ENCODE data around the gene INO80. TPM values are rescaled to one million over a fixed set of nuclear protein-coding genes. Genes with fewer than 3 reads are reported as not detected.
A peak's percentile ranks its signal among the peaks of the same experiment; 100 is the strongest.

Gene INO80, protein sequence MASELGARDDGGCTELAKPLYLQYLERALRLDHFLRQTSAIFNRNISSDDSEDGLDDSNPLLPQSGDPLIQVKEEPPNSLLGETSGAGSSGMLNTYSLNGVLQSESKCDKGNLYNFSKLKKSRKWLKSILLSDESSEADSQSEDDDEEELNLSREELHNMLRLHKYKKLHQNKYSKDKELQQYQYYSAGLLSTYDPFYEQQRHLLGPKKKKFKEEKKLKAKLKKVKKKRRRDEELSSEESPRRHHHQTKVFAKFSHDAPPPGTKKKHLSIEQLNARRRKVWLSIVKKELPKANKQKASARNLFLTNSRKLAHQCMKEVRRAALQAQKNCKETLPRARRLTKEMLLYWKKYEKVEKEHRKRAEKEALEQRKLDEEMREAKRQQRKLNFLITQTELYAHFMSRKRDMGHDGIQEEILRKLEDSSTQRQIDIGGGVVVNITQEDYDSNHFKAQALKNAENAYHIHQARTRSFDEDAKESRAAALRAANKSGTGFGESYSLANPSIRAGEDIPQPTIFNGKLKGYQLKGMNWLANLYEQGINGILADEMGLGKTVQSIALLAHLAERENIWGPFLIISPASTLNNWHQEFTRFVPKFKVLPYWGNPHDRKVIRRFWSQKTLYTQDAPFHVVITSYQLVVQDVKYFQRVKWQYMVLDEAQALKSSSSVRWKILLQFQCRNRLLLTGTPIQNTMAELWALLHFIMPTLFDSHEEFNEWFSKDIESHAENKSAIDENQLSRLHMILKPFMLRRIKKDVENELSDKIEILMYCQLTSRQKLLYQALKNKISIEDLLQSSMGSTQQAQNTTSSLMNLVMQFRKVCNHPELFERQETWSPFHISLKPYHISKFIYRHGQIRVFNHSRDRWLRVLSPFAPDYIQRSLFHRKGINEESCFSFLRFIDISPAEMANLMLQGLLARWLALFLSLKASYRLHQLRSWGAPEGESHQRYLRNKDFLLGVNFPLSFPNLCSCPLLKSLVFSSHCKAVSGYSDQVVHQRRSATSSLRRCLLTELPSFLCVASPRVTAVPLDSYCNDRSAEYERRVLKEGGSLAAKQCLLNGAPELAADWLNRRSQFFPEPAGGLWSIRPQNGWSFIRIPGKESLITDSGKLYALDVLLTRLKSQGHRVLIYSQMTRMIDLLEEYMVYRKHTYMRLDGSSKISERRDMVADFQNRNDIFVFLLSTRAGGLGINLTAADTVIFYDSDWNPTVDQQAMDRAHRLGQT (N-terminal part only)
- total RNA-seq, result 10 to 100 TPM; 27.2 to 64.4 TPM

DNA sequence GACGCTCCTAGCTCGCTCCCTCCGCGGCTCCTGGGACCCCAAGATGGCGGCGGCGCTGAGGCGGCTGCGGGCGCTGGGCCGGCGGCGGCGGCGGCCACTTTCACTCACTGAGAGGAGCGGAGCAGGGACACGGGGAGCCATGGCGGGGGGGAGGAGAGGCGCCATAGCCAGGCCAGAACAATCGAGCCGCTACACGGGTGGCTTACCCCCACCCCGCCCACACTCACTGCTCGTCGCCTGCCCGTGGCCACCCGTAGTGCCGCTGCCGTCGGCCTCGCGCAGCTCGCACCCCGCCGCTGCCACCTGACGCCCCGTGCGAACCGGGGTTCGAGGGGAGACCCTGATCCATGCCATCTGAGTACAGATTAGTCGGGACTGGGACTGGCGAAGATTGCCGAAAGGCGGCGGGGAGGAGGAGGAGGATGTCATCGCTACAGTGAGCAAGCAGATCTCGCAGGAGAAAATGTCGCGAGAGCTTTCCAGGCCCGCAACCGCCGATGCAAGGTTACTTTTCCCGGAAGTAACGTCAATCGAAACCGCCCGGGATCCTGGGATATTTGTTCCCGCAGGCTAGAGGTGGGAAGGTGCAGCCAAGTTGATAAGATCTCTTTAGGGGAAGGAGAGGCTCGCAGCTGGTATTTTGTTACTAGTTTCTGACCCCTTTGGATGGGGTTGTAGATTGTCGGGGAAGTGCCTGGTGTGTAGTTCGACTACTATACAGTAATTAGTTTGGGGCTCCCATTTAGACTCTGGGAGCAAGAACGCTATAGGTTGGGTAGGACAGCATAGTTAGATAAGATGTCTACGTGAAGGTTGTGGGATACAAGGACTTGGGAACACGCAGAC is at the start of gene INO80:
INO80 (minus strand) TSS at position 165 of the 846 bp plus-strand sequence. CDS start 19,970 bp downstream, outside the sequence.
- TF ChIP-seq, protein P1, sequence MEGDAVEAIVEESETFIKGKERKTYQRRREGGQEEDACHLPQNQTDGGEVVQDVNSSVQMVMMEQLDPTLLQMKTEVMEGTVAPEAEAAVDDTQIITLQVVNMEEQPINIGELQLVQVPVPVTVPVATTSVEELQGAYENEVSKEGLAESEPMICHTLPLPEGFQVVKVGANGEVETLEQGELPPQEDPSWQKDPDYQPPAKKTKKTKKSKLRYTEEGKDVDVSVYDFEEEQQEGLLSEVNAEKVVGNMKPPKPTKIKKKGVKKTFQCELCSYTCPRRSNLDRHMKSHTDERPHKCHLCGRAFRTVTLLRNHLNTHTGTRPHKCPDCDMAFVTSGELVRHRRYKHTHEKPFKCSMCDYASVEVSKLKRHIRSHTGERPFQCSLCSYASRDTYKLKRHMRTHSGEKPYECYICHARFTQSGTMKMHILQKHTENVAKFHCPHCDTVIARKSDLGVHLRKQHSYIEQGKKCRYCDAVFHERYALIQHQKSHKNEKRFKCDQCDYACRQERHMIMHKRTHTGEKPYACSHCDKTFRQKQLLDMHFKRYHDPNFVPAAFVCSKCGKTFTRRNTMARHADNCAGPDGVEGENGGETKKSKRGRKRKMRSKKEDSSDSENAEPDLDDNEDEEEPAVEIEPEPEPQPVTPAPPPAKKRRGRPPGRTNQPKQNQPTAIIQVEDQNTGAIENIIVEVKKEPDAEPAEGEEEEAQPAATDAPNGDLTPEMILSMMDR (IDR thresholded peaks at IDR 0.05), result no peak
- peak within 1 kb of the TSS; percentile 92 to 99 for H3K27ac ChIP-seq
- peaks cover 8 to 32% of the 10 kb centered on the region in 2 donors for H3K4me1 ChIP-seq (ENCODE audit: control insufficient read depth in 1 of 2, low read depth in 2 of 2)
- peak; percentile 93 for DNase-seq (ENCODE audit: low spot score)
- no peaks in the 10 kb centered on the region for H3K36me3 ChIP-seq
- H3K9me3 ChIP-seq, result no peaks in the 10 kb centered on the region
- peak; percentile 98 for ATAC-seq (ENCODE audit: insufficient number of reproducible peaks, low FRiP score, low read depth)
- peak within 1 kb of the TSS; percentile 80 for H3K4me3 ChIP-seq
- H3K27me3 ChIP-seq (replicated peaks; ENCODE audit: insufficient read depth), result no peaks in the 10 kb centered on the region

DNA sequence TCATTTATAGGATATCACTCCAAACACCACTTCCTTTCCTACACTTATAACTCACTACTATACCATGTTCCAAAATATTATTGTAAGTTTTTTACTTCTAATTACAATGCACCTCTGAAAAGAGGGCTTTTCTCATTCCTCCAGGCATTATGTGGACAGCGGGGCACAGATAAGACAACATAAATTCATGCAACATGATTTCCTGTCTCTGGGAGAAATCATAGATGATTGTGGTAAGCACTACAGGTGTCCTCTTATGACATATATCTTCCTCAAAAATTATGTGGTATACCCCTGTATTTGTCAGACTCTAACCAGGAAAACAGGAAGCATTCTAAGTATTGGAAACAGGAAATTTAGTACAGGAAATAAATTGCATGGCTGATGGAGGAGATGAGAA is 45.7 kb upstream of the INO80 start:
- ATAC-seq (ENCODE audit: insufficient number of reproducible peaks, low FRiP score, low read depth), result no peak
- TF ChIP-seq, protein P1 (IDR thresholded peaks at IDR 0.05), result no peak
- no peak for DNase-seq (ENCODE audit: low spot score)

DNA sequence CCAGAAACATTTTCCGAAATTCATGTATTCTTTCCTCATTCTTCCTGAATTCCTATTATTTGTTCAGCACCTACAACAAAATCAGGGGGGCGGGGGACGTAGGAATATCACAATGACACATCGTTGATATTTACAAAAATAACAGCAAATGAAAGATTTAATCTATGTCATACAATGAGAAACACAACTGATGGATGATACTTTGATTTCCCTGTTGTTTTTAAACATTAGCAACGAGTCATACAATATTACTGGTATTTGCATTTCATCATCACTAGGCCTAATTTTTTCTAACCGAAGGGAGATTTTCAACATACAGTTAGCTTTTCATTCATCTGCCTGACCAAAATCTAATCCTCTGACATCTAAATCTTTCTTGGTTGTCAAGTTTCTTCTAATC is 45.3 kb upstream of the INO80 start:
- H3K4me1 ChIP-seq (ENCODE audit: control insufficient read depth in 1 of 2, low read depth in 2 of 2), result no peaks in the 10 kb centered on the region
- H3K9me3 ChIP-seq, result no peaks in the 10 kb centered on the region
- ATAC-seq (ENCODE audit: insufficient number of reproducible peaks, low FRiP score, low read depth) (no peak), DNase-seq (ENCODE audit: low spot score) (no peak)
- no peaks in the 10 kb centered on the region for H3K27me3 ChIP-seq (replicated peaks; ENCODE audit: insufficient read depth)
- TF ChIP-seq, protein P1 (IDR thresholded peaks at IDR 0.05), result no peak
- no peak overlapping the region for H3K4me3 ChIP-seq
- no peaks in the 10 kb centered on the region for H3K36me3 ChIP-seq
- H3K27ac ChIP-seq, result no peak overlapping the region

More for the DNA sequence above, 45.7 kb upstream of the INO80 start:
- no peaks in the 10 kb centered on the region for H3K9me3 ChIP-seq
- no peaks in the 10 kb centered on the region for H3K36me3 ChIP-seq
- H3K4me3 ChIP-seq, result no peak overlapping the region
- H3K27me3 ChIP-seq (replicated peaks; ENCODE audit: insufficient read depth), result no peaks in the 10 kb centered on the region
- no peak overlapping the region for H3K27ac ChIP-seq
- no peaks in the 10 kb centered on the region for H3K4me1 ChIP-seq (ENCODE audit: control insufficient read depth in 1 of 2, low read depth in 2 of 2)

DNA sequence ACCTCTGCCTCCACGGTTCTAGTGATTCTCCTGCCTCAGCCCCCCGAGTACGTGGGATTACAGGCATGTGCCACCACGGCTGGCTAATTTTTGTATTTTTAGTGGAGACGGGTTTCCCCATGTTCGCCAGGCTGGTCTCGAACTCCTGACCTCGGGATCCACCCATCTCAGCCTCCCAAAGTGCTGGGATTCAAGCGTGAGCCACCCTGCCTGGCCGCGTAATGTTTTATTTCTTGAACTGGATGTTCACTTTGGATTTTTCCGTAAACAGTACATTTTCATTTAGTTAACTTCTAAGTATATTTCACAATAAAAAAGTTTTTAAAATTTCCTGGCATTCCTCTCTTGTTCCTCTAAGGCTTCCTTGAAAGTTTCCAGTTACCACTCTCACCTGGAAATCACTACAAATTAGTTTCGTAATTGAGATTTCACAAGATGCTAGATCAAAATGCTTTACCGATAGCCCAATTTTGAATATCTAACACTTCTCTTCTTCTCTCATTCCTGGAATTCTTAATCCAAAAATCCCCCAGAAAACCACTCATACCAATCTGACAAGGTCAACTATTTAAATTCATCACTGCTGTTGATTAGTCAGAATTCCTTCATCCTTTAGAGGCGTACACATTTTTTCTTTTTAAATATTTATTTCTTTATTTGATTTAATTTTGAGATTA is 44.7 kb upstream of the INO80 start:
- Histone ChIP-seq H3K9me3 (no peaks in the 10 kb centered on the region), H3K4me3 (no peak overlapping the region), H3K36me3 (no peaks in the 10 kb centered on the region), H3K27me3 (replicated peaks; ENCODE audit: insufficient read depth) (no peaks in the 10 kb centered on the region), H3K4me1 (ENCODE audit: control insufficient read depth in 1 of 2, low read depth in 2 of 2) (no peaks in the 10 kb centered on the region), H3K27ac (no peak overlapping the region)
- TF ChIP-seq, protein P1 (IDR thresholded peaks at IDR 0.05), result no peak
- no peak for DNase-seq (ENCODE audit: low spot score)
- ATAC-seq (ENCODE audit: insufficient number of reproducible peaks, low FRiP score, low read depth), result no peak
